ENCODE measurements around the gene PHLDB3.
"Not testable (repeated sequence)": the region's sequence is repeated elsewhere in the genome, so short reads cannot be mapped to it uniquely, and the experiment has no call there.

The PHLDB3 gene

DNA sequence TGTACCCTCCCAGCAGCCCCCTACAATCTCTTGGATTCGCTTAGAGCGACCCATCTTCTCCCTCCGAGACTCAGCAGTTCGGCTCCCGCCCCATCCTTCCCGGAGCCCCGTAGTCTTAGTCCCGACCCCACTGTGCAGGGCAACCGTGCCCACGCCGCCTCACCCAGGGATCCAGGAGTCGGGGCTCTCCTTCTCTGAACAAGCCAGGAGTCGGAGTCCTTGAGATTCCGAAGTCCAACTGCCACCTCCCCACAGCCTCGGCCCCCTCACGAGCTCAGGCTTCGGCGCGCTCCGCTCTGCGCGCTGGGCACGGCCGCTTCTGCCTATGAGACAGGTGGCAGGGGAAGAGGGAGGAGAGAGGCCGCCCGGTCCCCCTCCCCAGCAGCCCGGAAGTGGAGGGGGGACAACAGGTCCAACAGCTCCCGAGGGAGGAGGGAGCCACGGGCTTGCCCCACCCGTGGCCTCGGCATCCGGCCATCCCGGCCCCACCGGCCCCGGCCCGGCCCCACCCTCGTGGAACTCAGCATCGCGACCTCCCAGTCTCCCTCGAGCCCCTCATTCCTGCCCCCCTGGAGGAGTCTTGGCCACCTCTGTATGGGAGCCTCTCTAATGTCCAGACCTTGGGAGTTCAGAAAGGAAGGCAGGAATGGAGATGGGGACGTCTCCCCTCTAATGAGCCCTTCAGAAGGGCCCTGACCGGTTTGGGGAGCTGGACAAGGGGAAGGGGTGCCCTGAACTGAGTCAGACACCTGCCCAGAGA lies at the start of gene PHLDB3:
Gene PHLDB3, minus strand, starts transcription at position 321 of the 760 bp plus-strand sequence. CDS start 628 bp downstream, outside the sequence.
- no peak for DNase-seq (ENCODE audit: low read depth)

DNA sequence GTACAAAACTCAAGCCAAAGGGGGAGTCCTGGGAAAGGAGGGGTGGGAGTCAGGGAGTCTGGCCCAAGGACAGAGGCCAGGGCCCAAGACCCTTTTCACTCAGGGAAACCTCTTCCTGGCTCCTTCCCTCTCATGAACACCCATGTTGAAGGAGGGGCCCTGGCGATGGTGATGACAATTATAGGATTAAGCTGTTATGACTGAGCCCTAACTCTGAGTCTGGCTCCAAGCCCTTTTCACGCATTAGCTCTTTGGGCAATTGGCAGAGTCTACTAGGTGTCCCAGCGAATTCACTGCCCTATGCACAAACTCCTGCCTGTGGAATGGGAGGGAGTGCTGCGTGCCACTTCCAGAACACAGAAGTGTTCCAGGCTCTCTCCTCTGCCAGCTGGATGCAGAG lies 49.1 kb upstream of the PHLDB3 start:
- no peak for DNase-seq (ENCODE audit: low read depth)

DNA sequence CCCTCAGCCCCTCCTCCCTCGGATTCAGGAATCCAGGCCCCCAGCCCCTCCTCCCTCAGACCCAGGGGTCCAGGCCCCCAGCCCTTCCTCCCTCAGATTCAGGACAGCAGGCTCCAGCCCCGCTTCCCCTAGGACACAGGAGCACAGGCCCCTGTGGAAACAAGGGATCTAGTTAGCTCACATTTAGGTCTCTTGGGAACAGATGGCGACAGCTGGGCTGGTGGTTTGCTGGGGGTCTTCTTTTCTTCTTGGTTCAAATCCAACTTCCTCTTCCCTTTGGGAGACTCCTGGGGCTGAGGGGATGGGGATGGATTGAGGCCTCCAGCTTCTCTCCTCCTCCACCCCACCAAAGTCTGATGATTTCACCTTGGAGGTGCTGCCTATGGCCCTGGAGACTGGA lies 48.1 kb upstream of the PHLDB3 start:
- DNase-seq (ENCODE audit: low read depth), result no peak

DNA sequence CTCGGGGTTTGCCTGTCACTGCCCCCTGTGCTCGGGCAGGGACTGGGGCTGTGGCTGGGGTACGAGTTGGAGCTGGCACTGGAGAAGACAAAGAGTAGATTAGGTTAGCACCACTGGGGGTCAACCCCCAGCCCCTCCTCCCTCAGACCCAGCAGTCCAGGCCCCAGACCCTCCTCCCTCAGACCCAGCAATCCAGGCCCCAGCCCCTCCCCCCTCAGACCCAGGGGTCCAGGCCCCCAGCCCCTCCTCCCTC lies 47.6 kb upstream of the PHLDB3 start:
- DNase-seq (ENCODE audit: low read depth), result no peak

DNA sequence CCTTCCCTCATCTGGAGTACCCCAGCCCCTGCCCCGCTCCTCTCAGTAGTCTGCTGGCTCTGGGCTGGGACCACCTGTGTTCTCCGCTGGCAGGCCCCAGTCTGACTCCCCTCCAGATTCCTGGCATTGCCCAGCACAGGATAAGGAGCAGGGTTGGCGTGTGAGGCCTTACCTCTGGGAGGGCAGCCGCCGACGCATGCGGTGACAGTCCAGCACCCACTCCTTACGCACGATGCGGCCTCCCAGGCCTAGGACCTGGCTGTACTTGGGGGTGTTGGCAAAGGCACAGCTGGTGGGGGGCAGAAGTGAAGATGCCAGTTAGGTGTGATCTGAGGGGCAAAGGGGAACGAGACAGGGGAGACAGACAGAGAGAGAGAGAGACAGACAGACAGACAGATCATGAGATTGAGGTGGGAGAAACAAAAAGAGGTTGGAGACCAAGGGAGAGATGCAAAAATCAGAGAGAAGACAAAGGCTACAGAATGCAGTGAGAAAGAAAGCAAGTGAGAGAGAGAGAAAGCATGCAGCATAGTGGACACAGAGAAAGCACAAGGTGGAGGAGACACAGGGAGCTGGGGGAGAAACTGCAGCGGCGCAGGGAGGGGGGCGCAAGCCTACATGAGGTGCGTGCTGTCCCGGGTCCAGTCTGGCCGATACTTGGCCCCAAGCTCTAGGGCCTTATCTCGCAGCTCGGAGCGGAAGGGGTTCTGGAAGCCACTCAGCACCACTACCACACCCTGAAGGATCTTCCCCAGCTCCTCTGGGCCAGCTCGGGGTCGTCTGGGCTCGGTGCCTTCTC lies 47.1 kb upstream of the PHLDB3 start:
- no peak for DNase-seq (ENCODE audit: low read depth)

DNA sequence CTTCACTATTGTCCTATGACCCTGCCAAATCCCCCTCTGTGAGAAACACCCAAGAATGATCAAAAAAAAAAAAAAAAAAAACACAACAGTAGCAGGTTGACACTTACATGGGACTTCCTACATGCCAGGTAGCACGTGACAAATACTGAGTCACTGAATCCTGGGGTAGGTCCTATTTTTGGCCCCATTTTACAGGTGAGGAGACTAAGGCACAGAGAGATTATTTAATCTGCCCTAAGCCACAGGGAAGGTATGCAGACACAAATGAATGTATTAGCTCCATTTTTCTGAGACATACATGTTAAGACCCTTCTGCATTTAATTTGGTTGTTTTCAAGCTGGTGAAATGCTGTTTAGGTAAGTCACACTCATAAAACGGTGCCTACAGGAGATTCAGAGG lies 44.2 kb upstream of the PHLDB3 start:
- no peak for DNase-seq (ENCODE audit: low read depth)

DNA sequence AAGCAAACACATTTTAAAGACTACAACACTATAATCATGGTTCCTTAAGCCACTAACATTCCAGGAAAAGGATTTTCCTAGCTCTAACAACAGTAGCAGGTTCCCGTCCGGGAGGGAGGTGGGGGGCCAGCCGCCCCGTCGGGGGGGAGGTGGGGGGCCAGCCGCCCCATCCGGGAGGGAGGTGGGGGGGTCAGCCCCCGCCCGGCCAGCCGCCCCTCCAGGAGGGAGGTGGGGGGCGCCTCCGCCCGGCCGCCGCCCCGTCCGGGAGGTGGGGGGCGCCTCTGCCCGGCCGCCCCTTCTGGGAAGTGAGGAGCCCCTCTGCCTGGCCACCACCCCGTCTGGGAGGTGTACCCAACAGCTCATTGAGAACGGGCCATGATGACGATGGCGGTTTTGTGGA lies 43.4 kb upstream of the PHLDB3 start:
- not testable (repeated sequence) for DNase-seq (ENCODE audit: low read depth)

DNA sequence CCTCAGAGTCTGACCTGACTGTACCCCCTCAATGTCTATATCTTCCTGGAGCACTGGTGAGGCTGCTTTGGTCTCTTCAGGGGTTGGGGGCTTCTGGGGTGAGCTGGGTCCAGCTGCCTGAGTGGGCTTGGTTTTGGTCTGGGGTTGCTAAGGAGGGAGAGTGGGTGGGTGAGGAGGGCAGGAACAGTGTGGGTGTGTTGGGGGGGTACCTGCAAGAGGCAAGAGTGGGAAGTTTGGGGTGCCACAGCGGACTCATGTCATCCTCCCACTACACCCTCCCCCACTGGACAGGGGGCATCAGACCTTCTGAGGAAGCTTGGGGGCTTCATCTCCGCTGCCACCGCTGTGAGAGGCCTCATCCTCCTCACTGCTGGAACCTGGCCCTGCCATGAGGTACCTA lies 42.0 kb upstream of the PHLDB3 start:
- DNase-seq (ENCODE audit: low read depth), result no peak

DNA sequence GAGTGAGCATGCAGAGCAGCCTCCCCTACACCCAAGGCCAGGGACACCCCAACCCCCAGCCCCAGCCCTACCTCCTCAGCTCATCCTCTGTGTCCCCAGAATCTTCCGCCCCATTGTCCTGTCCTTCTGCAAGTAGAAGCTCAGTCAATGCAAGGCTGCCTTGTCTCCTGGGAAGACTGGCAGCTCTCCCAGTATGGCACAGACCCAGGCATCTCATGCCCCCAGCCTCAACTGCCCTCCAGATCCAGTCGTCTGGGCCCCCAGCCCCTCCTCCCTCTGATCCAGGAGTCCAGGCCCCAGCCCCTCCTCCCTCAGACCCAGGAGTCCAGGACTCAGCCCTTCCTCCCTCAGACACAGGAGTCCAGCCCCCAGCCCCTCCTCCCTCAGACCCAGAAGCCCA lies 41.4 kb upstream of the PHLDB3 start:
- DNase-seq (ENCODE audit: low read depth), result no peak

DNA sequence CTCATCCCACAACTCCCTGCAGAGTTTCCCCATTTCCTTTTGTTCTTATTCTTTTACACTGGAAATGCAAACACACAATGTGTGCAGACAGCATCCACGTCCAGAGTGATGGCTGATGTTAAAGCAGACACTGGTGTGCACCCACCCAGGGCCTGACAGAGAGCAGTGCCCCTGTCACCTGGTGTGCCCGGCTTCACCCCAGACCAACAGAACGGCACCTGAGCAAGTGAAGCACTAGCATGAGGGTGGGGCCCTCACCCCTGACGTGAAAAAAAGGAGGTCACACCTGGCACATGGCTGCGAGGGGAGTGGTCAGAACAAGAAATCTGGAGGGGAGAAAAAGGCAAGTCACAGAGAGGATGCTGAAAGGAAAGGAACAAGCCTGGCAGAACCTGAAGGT lies 40.7 kb upstream of the PHLDB3 start:
- no peak for DNase-seq (ENCODE audit: low read depth)

DNA sequence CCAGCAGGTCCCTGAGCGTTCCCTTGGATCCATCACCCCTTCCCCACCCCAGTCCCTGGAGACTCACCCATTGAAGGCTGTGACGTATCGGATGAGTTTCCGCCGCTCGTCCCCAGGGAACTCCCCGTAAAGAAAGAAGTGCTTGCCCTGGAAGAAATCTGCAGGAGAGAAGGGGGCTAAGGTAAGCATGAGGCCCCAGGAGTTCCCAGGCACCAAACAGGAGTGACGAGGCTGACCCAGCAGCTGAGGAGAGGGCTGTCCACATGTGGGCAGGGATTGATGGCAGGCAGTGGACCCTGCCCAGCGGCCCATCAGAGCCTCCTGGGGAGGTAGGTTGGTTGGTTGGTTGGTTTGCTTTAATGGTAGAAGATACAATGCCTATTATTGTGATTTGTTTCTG lies 39.5 kb upstream of the PHLDB3 start:
- no peak for DNase-seq (ENCODE audit: low read depth)

DNA sequence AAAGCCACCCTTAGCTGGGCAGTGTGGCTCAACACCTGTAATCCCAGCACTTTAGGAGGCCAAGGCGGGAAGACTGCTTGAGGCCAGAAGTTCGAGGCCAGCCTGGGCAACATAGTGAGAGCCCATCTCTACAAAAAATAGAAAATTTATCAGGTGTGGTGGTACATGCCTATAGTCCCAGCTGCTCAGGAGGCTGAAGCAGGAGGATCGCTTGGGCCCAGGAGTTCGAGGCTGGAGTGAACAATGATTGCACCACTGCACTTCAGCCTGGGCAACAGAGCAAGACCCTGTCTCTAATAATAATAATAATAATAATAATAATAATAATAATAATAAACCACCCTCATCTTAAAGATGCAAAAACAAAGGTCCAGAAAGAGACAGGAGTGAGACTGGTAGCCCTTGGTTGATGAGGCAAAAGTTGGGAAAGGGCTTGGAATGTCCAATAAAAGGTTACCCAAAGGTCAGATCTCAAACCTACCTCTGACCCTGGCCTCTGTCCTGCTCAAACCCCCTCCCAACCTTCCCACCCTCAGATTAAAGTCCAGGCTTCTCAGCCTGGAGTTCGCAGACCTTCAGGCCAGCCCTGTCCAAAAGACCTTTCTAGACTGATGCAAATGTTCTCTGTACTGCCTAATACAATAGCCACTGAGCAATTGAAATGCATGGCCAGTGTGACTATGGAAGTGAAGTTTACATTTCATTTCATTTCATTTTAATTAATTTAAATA lies 37.5 kb upstream of the PHLDB3 start:
- no peak for DNase-seq (ENCODE audit: low read depth)

DNA sequence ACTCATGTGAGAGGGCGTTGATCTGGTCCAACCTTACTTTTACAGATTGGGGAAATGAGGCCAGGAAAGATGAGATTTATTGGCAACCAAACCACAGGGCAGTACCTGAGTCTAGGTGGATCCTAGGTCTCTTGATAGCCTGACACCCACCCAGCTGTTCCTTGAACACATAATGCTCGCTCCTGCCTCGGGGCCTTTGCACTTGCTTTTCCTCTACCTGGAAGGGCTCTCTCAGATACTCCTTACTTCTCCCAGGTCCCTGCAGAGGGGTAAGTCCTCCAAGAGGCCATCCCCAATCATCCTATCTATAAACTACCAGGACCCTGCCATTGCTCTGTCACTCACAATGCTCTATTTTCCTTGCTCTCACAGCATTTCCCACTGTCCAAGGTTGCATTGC lies 35.8 kb upstream of the PHLDB3 start:
- no peak for DNase-seq (ENCODE audit: low read depth)

DNA sequence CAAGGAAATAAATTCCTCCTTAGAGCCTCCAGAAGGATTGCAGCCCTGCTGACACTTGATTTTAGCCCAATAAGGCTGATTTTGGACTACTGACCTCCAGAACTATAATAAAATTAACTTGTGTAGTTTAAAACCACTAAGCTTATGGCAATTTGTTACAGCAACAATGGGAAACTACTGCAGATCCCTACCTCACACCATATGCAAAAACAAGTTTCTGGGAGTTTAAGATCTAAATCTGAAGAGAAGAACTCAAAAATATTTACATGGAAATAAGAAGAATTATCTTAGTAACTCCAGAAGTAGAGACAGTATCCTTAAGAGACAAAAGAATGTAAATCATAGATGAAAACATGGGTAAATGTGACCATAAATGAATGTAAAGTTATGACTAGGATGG lies 34.4 kb upstream of the PHLDB3 start:
- no peak for DNase-seq (ENCODE audit: low read depth)

DNA sequence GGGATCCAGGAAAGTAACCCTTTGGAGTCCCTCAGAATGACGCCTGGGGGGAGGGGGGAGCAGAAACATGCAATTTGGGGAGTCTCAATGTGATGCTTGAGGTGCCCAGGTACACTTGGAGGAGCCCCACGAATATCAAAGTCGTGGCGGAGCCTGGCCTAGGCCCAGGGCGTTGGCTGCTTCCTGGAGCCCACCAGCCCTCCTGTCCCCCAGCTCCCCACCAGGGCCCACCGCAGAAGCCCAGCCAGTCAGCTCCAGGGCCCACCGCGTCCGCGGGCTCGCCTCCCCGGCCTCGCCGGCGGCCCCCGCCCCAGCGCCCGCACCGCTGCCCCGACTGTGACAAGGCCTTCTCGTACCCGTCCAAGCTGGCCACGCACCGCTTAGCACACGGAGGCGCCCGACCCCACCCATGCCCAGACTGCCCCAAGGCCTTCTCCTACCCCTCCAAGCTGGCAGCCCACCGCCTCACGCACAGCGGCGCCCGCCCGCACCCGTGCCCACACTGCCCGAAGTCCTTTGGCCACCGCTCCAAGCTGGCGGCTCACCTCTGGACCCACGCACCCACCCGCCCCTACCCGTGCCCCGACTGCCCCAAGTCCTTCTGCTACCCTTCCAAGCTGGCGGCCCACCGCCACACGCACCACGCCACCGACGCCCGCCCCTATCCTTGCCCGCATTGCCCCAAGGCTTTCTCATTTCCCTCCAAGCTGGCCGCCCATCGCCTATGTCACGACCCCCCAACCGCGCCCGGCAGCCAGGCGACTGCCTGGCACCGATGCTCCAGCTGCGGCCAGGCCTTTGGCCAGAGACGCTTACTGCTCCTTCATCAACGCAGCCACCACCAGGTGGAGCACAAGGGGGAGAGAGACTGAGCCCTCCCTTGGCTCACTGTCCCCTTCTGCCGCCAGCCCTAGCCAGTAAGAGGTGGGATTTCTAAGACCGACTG lies 30.5 kb upstream of the PHLDB3 start:
- DNase-seq (ENCODE audit: low read depth), result peak; percentile 69

DNA sequence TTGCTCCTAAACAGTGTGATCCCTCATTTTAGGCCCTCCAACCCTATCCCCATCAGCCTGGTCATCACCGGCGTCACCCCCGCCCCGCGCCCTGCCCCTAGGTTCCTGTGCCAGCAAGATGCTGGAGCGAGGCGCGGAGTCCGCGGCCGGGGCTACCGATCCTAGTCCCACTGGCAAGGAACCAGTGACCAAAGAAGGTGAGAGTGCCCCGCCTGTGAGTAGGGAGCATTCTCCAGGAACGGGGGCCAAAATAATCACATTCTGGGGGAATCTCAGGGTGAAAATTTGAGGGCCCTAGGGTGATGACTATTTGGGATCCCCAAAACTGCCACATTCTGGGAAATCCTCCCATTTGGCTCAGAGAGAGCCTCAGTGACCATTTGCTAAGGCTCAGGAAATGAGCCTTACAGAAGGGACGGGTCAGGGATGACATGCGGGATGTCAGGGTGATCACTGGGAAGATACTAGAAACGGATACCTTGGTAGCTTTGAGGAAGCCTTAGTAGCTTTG lies 29.8 kb upstream of the PHLDB3 start:
- no peak for DNase-seq (ENCODE audit: low read depth)

DNA sequence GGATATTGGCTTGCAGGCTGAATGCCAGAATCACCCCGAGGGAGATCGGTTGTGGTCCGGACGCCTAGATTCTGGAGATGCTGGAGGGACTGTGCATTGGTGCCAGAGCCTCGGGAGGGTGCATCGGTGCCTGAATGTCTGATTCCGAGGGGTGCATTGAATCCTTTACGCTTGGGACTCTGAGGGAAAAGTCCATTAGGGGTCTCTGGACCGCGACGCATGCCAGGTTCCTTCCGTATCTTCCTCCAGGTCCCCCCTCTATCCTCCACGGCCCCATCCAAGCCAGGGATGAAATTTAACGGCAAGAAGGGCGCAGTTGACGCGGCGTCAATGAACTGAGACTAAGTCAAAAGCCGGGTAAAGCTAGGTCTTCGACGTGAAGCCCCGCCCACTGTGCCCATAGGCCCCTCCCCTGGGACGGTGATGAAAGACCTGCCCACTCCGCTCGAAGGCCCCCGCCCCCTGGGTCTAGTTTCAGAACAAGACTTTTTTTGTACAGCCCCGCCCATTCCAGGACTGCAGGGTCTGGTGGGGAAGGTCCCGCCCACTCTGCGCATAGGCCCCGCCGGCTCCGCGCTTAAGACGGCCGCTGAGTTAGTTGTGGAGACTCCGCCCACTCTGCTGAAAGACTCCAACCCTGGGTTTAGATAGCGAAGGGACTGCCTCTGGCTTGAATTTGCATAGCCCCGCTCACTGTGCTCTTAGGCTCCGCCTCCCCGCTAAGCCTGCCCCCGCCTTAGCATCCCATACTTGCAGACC lies 29.2 kb upstream of the PHLDB3 start:
- DNase-seq (ENCODE audit: low read depth), result peak; percentile 100

DNA sequence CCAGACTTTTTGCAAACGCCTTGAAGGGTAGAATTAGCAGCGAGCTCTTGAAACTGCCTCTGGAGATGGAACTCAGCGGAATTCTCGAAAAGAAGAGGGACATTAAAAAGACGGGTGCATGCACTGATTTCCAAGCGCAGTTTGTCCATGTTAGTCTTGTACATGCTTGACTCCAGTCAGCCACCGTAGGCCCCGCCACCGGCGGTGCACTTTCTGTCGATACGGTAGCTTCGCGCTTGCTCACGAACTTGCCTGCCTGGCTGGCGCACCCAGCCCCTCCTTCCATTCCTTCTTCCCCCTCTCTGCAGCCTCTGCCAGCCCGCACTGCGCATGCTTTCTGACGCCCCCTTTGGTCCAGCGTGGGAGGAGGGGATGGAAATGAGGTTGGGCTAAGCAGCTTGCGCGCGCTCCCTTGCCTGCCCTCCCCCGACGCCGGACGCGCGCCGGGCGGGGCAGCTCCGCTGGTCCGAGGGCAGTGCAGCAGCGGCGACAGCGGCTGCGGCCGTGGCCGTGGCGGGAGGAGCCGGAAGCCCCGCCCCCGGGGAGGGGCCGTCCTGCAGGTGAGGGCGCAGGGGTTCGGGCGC lies 28.5 kb upstream of the PHLDB3 start, which contains the start of gene ZNF575:
Gene ZNF575, plus strand, starts transcription at position 227 of the 584 bp plus-strand sequence. CDS start 1,235 bp downstream, outside the sequence.
- peak; percentile 95 for DNase-seq (ENCODE audit: low read depth)

DNA sequence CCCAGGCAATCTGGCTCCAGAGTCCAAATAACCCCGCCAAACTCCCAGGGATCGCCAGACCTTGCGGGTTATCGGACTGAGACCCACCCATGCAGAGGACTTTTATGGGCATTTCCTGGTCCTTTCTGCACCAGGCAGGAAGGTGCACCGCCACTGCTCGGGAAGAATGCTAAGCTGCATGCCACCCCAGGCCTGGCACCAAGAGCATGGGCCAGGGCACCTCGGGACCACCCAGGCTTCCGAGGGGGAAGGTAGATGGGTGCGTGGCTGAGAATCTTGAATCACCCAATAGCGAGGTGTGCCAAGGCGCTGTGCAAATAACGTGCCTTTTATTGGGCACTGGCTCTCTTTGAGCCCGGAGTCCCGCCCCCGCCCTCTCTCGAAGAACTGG lies 28.0 kb upstream of the PHLDB3 start:
- no peak for DNase-seq (ENCODE audit: low read depth)

DNA sequence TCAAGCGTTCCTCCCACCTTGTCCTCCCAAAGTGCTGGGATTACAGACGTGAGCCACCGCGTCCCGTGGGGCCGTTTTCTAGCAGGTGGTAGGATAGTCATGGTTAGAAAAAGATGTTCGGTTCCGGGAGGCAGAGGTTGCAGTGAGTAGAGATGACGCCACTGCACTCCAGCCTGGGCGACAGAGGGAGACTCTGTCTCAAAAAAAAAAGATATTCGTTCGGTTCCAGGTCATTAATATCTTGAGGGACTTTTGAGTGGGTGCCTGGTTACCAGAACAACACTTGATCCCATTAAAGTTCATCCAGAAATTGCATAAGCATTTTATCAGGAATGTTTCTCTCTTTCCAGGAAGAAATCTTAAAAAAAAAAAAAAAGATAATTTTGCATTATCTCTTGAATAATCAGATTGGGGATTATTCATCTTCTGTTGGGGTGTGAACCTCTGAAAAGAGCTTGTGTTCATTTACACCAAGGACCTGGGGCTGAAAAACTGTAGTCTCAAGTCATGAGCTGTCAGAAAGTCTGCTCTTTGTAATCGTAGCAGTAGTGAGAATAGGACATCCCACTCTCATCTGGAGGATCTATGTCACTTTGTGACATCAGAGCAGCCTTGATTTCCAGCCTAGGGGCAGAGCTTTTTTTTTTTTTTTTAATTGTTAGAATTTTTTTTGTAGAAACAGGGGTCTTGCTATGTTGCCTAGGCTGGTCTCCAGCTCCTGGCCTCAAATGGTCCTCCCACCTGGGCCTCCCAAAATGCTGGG lies 23.5 kb upstream of the PHLDB3 start:
- DNase-seq (ENCODE audit: low read depth), result peak; percentile 32

Data from EH (cell line).